ENCODE results near the gene HEPHL1.

HEPHL1 gene

GRCh38 chr11:94133752-94134151 is 112.6 kb downstream of the HEPHL1 start:
- Histone ChIP-seq H3K27ac (replicated peaks) (no peak overlapping the region), H3K27me3 (ENCODE audit: insufficient read depth, poor library complexity, severe bottlenecking) (no peaks in the 10 kb centered on the region), H3K4me3 (replicated peaks; ENCODE audit: insufficient read depth, low read length) (no peak overlapping the region)
- no peak for TF ChIP-seq SPI1 (IDR thresholded peaks at IDR 0.05; ENCODE audit: borderline replicate concordance, low read depth)
- TF ChIP-seq GABPA (IDR thresholded peaks at IDR 0.05; ENCODE audit: low read depth): no peak
- TF ChIP-seq, protein P1, sequence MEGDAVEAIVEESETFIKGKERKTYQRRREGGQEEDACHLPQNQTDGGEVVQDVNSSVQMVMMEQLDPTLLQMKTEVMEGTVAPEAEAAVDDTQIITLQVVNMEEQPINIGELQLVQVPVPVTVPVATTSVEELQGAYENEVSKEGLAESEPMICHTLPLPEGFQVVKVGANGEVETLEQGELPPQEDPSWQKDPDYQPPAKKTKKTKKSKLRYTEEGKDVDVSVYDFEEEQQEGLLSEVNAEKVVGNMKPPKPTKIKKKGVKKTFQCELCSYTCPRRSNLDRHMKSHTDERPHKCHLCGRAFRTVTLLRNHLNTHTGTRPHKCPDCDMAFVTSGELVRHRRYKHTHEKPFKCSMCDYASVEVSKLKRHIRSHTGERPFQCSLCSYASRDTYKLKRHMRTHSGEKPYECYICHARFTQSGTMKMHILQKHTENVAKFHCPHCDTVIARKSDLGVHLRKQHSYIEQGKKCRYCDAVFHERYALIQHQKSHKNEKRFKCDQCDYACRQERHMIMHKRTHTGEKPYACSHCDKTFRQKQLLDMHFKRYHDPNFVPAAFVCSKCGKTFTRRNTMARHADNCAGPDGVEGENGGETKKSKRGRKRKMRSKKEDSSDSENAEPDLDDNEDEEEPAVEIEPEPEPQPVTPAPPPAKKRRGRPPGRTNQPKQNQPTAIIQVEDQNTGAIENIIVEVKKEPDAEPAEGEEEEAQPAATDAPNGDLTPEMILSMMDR (IDR thresholded peaks at IDR 0.05; ENCODE audit: insufficient read depth, low read length): no peak
- no peak for TF ChIP-seq POLR2AphosphoS5 (IDR thresholded peaks at IDR 0.05; ENCODE audit: low read depth)
- no peak for DNase-seq (ENCODE audit: low read depth in 1 of 2, low spot score in 1 of 2)

DNA sequence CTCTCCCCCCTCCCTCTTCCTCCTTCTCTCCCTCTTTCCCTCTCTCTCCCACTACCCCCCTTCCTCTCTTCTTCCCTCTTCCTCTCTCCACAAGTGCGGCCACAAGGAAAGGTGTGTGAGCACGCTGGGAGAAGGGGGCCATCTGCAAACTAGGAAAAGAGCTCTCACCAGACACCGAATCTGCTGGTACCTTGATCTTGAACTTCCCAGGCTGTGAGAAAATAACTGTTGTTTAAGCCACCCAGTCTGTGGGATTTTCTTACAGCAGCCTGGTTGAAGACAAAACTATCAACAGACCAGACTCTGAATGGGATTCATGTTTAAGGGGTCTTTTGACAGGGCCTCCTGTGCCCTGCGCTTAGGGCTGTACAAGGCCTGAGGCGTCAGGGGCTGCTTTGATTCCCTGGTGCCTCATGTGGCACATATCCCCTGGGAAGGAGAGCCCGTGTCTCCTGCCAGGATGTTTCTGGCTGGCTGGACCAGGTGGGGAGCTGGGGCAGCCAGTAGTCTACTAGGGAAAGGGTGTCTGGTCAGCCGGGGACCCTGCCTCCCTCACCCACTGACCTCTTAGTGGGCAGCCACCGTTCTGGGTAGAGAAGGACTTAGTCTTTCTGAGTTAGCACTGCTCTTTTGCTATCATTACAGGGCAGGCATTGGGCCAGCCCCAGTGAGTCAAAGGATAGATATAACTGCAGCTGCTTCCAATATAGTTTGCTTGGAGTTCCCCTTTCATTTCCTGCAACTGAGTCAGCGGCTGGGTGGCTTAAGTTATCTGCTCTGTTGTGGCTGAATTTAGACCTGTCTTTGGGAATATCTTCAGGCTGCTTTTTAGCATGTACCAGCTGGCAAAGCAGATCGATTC is 113.7 kb downstream of the HEPHL1 start:
- no peak overlapping the region for H3K4me3 ChIP-seq (replicated peaks; ENCODE audit: insufficient read depth, low read length)

GRCh38 chr11:94139416-94139815 is 118.3 kb downstream of the HEPHL1 start:
- Histone ChIP-seq H3K4me3 (replicated peaks; ENCODE audit: insufficient read depth, low read length) (no peak overlapping the region), H3K27me3 (ENCODE audit: insufficient read depth, poor library complexity, severe bottlenecking) (no peaks in the 10 kb centered on the region), H3K27ac (replicated peaks) (no peak overlapping the region)
- TF ChIP-seq POLR2AphosphoS5 (IDR thresholded peaks at IDR 0.05; ENCODE audit: low read depth): no peak
- TF ChIP-seq, protein P1 (IDR thresholded peaks at IDR 0.05; ENCODE audit: insufficient read depth, low read length): no peak
- TF ChIP-seq GABPA (IDR thresholded peaks at IDR 0.05; ENCODE audit: low read depth): no peak
- no peak for DNase-seq (ENCODE audit: low read depth in 1 of 2, low spot score in 1 of 2)

More for the DNA sequence above, 113.7 kb downstream of the HEPHL1 start:
- Histone ChIP-seq H3K27ac (replicated peaks) (no peak overlapping the region), H3K27me3 (ENCODE audit: insufficient read depth, poor library complexity, severe bottlenecking) (no peaks in the 10 kb centered on the region)
- DNase-seq (ENCODE audit: low read depth in 1 of 2, low spot score in 1 of 2): no peak
- TF ChIP-seq SPI1 (IDR thresholded peaks at IDR 0.05; ENCODE audit: borderline replicate concordance, low read depth) (no peak), POLR2AphosphoS5 (IDR thresholded peaks at IDR 0.05; ENCODE audit: low read depth) (no peak), REST (IDR thresholded peaks at IDR 0.05; ENCODE audit: insufficient replicate concordance, low read depth) (no peak), GABPA (IDR thresholded peaks at IDR 0.05; ENCODE audit: low read depth) (no peak)
- TF ChIP-seq, protein P1 (IDR thresholded peaks at IDR 0.05; ENCODE audit: insufficient read depth, low read length): no peak

GRCh38 chr11:94140154-94140655 is 119.1 kb downstream of the HEPHL1 start:
- no peak for DNase-seq (ENCODE audit: low read depth in 1 of 2, low spot score in 1 of 2)
- TF ChIP-seq, protein P1 (IDR thresholded peaks at IDR 0.05; ENCODE audit: insufficient read depth, low read length): no peak
- no peak for TF ChIP-seq GABPA (IDR thresholded peaks at IDR 0.05; ENCODE audit: low read depth)
- no peak for TF ChIP-seq REST (IDR thresholded peaks at IDR 0.05; ENCODE audit: insufficient replicate concordance, low read depth)
- TF ChIP-seq POLR2AphosphoS5 (IDR thresholded peaks at IDR 0.05; ENCODE audit: low read depth): no peak
- no peak for TF ChIP-seq SPI1 (IDR thresholded peaks at IDR 0.05; ENCODE audit: borderline replicate concordance, low read depth)
- Histone ChIP-seq H3K27me3 (ENCODE audit: insufficient read depth, poor library complexity, severe bottlenecking) (no peaks in the 10 kb centered on the region), H3K4me3 (replicated peaks; ENCODE audit: insufficient read depth, low read length) (no peak overlapping the region), H3K27ac (replicated peaks) (no peak overlapping the region)
